Gastrocnemius medialis (tissue), 4 donors: ENCODE results near the gene OR2T1.
"Not testable (repeated sequence)": the region's sequence is repeated elsewhere in the genome, so short reads cannot be mapped to it uniquely, and the experiment has no call there.

Experiments used
- CTCF ChIP-seq, 5 experiments: fragments of 450-650 bp in 3 of 5; fragments of 200-600 bp in 2 of 5; sonication (generic) in 2 of 5; IDR thresholded peaks in 4 of 5; conservative IDR thresholded peaks in 1 of 5; 1 replicate in 4 of 5; 2 replicates in 1 of 5; pipeline ENCODE4 v1.5.1; 2016 to 2019; ENCODE audit warnings: antibody characterized with exemption in 5 of 5, mild to moderate bottlenecking in 3 of 5, moderate library complexity in 3 of 5
- POLR2A ChIP-seq, 2 donors: fragments of 450-650 bp; IDR thresholded peaks; one replicate each; pipeline ENCODE4 v1.6.1; 2017; ENCODE audit warnings: antibody characterized with exemption in 2 of 2, mild to moderate bottlenecking in 2 of 2, moderate library complexity in 2 of 2

GRCh38 chr1:248438668-248439067 lies 35.8 kb downstream of the OR2T1 start:
- not testable (repeated sequence) for TF ChIP-seq POLR2A (IDR thresholded peaks at IDR 0.05); CTCF (IDR thresholded peaks at IDR 0.05 in 4 of 5, conservative IDR thresholded peaks at IDR 0.05 in 1 of 5)
